HepG2 (cell line): ENCODE data around the gene SCAPER. TPM values are rescaled to one million over a fixed set of nuclear protein-coding genes. Genes with fewer than 3 reads are reported as not detected.

ENCODE experiments used
- ATAC-seq: fragments of 200-7000 bp; cut with Tn5 transposase; 3 replicates; pipeline ENCODE4 v1.9.1; 2020; ENCODE audit warnings: mild to moderate bottlenecking, moderate library complexity
- BruUV-seq: library from RNA; stranded (reverse); fragments of 400-500 nt; replicated peaks from 2 replicates; lab custom pipeline; 2021; lab: Mats Ljungman, UMichigan
- CTCF ChIA-PET: fragments of 300-600 bp; formaldehyde crosslinking; extraction: SDS; loops from one replicate; lab custom pipeline; 2021; ENCODE audit warnings: low total read pairs, inconsistent platforms, low intra/inter-chr PET ratio; lab: Yijun Ruan, JAX
- POLR2A ChIA-PET: fragments of 350-600 bp; sonication (Branson Sonifier 250); formaldehyde crosslinking; loops from one replicate; lab custom pipeline; 2020; ENCODE audit warnings: antibody characterized with exemption, inconsistent platforms; lab: Yijun Ruan, JAX
- DNase-seq: peaks from one replicate; pipeline ENCODE4 v3.0.0-alpha.2; 2015; ENCODE audit warnings: low spot score
- FAIRE-seq: peaks from 3 replicates; lab custom pipeline; 2011; peaks lifted over from hg19 to GRCh38; lab: Jason Lieb, UNC
- H2AFZ ChIP-seq: one replicate; pipeline ENCODE4 v1.6.1; 2011; ENCODE audit warnings: low read length, inconsistent platforms
- H3K27ac ChIP-seq: fragments of 300-600 bp; 3 replicates; pipeline ENCODE4 v1.8.0; 2011; ENCODE audit warnings: mixed run types, mild to moderate bottlenecking, mixed read lengths, low read length, inconsistent platforms; ENCODE audit not compliant: insufficient read depth; ENCODE audit errors: extremely low read length
- H3K27me3 ChIP-seq, 2 experiments: fragments of 200-600 bp in 1 of 2; 2 replicates in 1 of 2; 3 replicates in 1 of 2; pipeline versions ENCODE4 v1.6.0 to v1.8.0; 2011; ENCODE audit warnings: low read length in 2 of 2, mild to moderate bottlenecking in 2 of 2, moderate library complexity in 2 of 2, inconsistent platforms in 1 of 2; ENCODE audit not compliant: insufficient read depth in 2 of 2, control insufficient read depth in 1 of 2
- H3K36me3 ChIP-seq, 2 experiments: fragments of 200-600 bp in 1 of 2; replicated peaks in 1 of 2; 2 replicates in 1 of 2; 3 replicates in 1 of 2; pipeline versions ENCODE4 v1.5.1 to v1.8.0; 2011; ENCODE audit warnings: low read length in 2 of 2, inconsistent platforms in 1 of 2; ENCODE audit not compliant: insufficient read depth in 2 of 2, control insufficient read depth in 1 of 2
- H3K4me1 ChIP-seq: 2 replicates; pipeline ENCODE4 v1.5.1; 2012; ENCODE audit warnings: low read length, inconsistent platforms; ENCODE audit not compliant: insufficient read depth
- H3K4me2 ChIP-seq: 2 replicates; pipeline ENCODE4 v1.6.0; 2011; ENCODE audit warnings: low read depth, low read length, inconsistent platforms
- H3K4me3 ChIP-seq, 3 experiments: fragments of 200-600 bp in 1 of 3; sonication (generic), shearing (Covaris generic) in 1 of 3; replicated peaks in 1 of 3; 2 replicates each; pipeline ENCODE4 v1.5.1; 2011 to 2016; ENCODE audit warnings: low read length in 3 of 3, inconsistent platforms in 2 of 3, low read depth in 2 of 3, mild to moderate bottlenecking in 2 of 3, control low read depth in 1 of 3, mixed read lengths in 1 of 3; ENCODE audit not compliant: insufficient read depth in 1 of 3
- H3K79me2 ChIP-seq: one replicate; pipeline ENCODE4 v1.6.1; 2011; ENCODE audit warnings: low read length, inconsistent platforms; ENCODE audit not compliant: insufficient read depth
- H3K9ac ChIP-seq: 2 replicates; pipeline ENCODE4 v1.6.0; 2011; ENCODE audit warnings: mild to moderate bottlenecking, low read depth, low read length, inconsistent platforms; ENCODE audit not compliant: insufficient read depth
- H3K9me3 ChIP-seq: 2 replicates; pipeline ENCODE4 v1.5.1; 2012; ENCODE audit warnings: mild to moderate bottlenecking, low read length
- H4K20me1 ChIP-seq: 2 replicates; pipeline ENCODE4 v1.6.0; 2011; ENCODE audit warnings: inconsistent platforms, mild to moderate bottlenecking, low read length, moderate library complexity; ENCODE audit not compliant: insufficient read depth
- KDM1A ChIP-seq: IDR thresholded peaks from 2 replicates; pipeline ENCODE4 v1.6.1; 2016; ENCODE audit warnings: missing compliant biosample characterization
- ZNF18 ChIP-seq: sonication (generic); formaldehyde crosslinking; IDR thresholded peaks from 2 replicates; pipeline ENCODE4 v1.8.0; 2022; ENCODE audit warnings: mild to moderate bottlenecking, missing genetic modification reagents; ENCODE audit not compliant: insufficient replicate concordance
- ZNF235 ChIP-seq: sonication (generic); formaldehyde crosslinking; IDR thresholded peaks from 2 replicates; pipeline ENCODE4 v1.8.1; 2023; ENCODE audit warnings: mild to moderate bottlenecking, missing genetic modification reagents, borderline replicate concordance
- ZNF296 ChIP-seq: sonication (generic); formaldehyde crosslinking; conservative IDR thresholded peaks from 2 replicates; pipeline ENCODE4 v1.5.0; 2020; ENCODE audit warnings: mild to moderate bottlenecking, missing genetic modification reagents
- ZNF543 ChIP-seq: sonication (generic); formaldehyde crosslinking; IDR thresholded peaks from 2 replicates; pipeline ENCODE4 v1.4.0; 2020; ENCODE audit warnings: mild to moderate bottlenecking, missing genetic modification reagents
- ZNF629 ChIP-seq: sonication (generic); formaldehyde crosslinking; conservative IDR thresholded peaks from 2 replicates; pipeline ENCODE4 v1.5.0; 2020; ENCODE audit warnings: missing genetic modification reagents
- WGBS: methylation state at CpG from one replicate; pipeline ENCODE4 v1.1.6; 2017; ENCODE audit warnings: low lambda C conversion rate; 5-methylcytosine and 5-hydroxymethylcytosine counted together
- in situ Hi-C: cut with HindIII; loops from 2 replicates; pipeline ENCODE4 v1.10.0; 2017; ENCODE audit warnings: low pct_unique_long_range_greater_than_20kb; ENCODE audit not compliant: extremely low pct_ligation_motif_present
- intact Hi-C: fragments of 100-400 bp; cut with micrococcal nuclease; formaldehyde crosslinking; loops from one replicate; pipeline ENCODE4 v1.10.0; 2022; ENCODE audit not compliant: unreplicated experiment
- polyA plus RNA-seq, 8 experiments: library from polyadenylated mRNA; depleted of rRNA in 3 of 8; stranded (reverse) in 7 of 8; unstranded in 1 of 8; fragments of >200 nt; fragmentation: Illumina TruSeq in 4 of 8; extraction: Trizol in 4 of 8; gene quantifications; 2 replicates each; pipeline versions ENCODE4 v1.2.1 to v1.2.3, GENCODE V29; 2011 to 2016; ENCODE audit warnings: low read depth in 4 of 8, missing spikeins in 1 of 8, mixed read lengths in 1 of 8; ENCODE audit not compliant: insufficient read depth in 1 of 8
- total RNA-seq, 5 experiments: library from RNA; depleted of rRNA; stranded (reverse); fragments of >200 nt; fragmentation: Illumina TruSeq; extraction: Trizol; gene quantifications; 2 replicates each; pipeline ENCODE4 v1.2.3, GENCODE V29; 2016; ENCODE audit warnings: low read depth in 1 of 5

SCAPER gene
- total and polyA plus RNA-seq, 2 of the 13 experiments (the other 11 are each of a cell fraction or from before 2014, with no cell fraction given): 4.3 to 10.5 TPM

- Histone ChIP-seq H4K20me1 (peaks cover 8% of the 10 kb centered on the region; the same call in 1 of the 2 replicates), H3K9me3 (no peaks in the 10 kb centered on the region), H3K27ac (peak overlapping the region; percentile 35), H3K4me1 (peaks cover 53% of the 10 kb centered on the region), H3K27me3 (no peaks in the 10 kb centered on the region; a peak in 3 of 5 replicates), H2AFZ (no peak overlapping the region), H3K79me2 (peaks cover 30% of the 10 kb centered on the region), H3K4me3 (peak overlapping the region; percentile 2 to 77 (median 23); a peak in 4 of 6 replicates), H3K4me2 (peak overlapping the region; percentile 97), H3K9ac (peak overlapping the region; percentile 89), H3K36me3 (no peaks in the 10 kb centered on the region)
- no TSS peak for BruUV-seq
- ATAC-seq (no peak), DNase-seq (no peak), FAIRE-seq (no peak)
- CTCF ChIA-PET: interaction anchor here (1.2 kb wide), 1 partner anchor 144 kb away, joined by 4 read pairs; no protein-coding TSS in a partner anchor
- intact Hi-C loops: loop anchor here (5.0 to 10.0 kb wide), 5 partner anchors 32 to 533 kb away; no protein-coding TSS in a partner anchor
- 0 out of 2 replicates have a peak, but pooled peaks have one; percentile 19 for TF ChIP-seq KDM1A (CRISPR knock-in tag)
- TF ChIP-seq ZNF235: no peak
- TF ChIP-seq ZNF18 (CRISPR knock-in tag): peak; percentile 14
- peak; percentile 93 for TF ChIP-seq ZNF629
- no peak for TF ChIP-seq ZNF296 (CRISPR knock-in tag)
- TF ChIP-seq ZNF543 (CRISPR knock-in tag): 0 out of 2 replicates have a peak, but pooled peaks have one; percentile 15
- in situ Hi-C loops: loop anchor here (5.0 kb wide), 2 partner anchors 97 to 142 kb away; no protein-coding TSS in a partner anchor
- WGBS: 85% methylated on average over 43 of the region's 44 CpGs
- POLR2A ChIA-PET: interaction anchor here (0.9 to 5.5 kb wide), 8 partner anchors 11 to 149 kb away, joined by 3 to 132 read pairs (median 4); partner anchors contain the start of gene ETFA
These were observed 570.5 kb downstream of the SCAPER start for GRCh38 chr15:76334438-76335306.
